ENCODE results near the gene RAB34. TPM values are rescaled to one million over a fixed set of nuclear protein-coding genes. Genes with fewer than 3 reads are reported as not detected.
"Not testable (repeated sequence)": the region's sequence is repeated elsewhere in the genome, so short reads cannot be mapped to it uniquely, and the experiment has no call there.

Gene RAB34
- polyA plus RNA-seq, 1 experiment = 389 TPM

DNA sequence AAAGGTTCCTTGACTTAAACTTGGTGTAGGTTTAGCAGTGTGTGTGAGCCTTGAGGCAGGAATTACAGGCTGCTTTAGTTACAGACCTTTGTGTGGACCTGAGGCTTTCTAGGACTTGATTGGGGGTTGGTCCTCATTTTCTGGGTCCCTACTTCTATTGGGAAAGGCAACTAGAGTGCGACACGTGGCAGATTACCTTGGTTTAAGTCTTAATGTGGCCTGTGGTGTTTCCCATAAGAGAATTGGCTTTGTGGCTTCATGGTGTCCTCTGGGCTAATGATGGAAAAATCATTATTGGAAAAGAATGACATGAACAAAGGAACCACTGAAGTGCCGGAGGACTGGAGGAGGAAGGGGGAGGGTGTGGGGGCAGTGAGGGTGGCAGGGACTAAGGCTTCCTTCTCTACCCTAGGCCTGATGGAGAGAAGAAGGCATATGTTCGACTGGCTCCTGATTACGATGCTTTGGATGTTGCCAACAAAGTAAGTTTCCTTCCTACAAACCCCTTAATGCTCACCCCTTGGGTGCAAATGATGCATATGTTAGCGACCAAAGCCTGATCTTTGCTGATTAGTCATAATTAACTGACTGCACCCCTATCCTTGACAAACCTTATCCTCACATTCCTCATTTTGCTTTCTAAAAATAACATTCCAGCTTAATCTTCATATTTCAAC lies 5.6 kb upstream of the RAB34 start:
- no peaks in the 10 kb centered on the region for H3K27me3 ChIP-seq (ENCODE audit: control insufficient read depth, insufficient read depth, low read length)
- ChIA-PET POLR2A (no interaction called here), CTCF (interaction anchor here (0.7 to 1.3 kb wide), 2 partner anchors 20 to 27 kb away, joined by 3 to 4 read pairs; no protein-coding TSS in a partner anchor)
- TF ChIP-seq, protein P1, sequence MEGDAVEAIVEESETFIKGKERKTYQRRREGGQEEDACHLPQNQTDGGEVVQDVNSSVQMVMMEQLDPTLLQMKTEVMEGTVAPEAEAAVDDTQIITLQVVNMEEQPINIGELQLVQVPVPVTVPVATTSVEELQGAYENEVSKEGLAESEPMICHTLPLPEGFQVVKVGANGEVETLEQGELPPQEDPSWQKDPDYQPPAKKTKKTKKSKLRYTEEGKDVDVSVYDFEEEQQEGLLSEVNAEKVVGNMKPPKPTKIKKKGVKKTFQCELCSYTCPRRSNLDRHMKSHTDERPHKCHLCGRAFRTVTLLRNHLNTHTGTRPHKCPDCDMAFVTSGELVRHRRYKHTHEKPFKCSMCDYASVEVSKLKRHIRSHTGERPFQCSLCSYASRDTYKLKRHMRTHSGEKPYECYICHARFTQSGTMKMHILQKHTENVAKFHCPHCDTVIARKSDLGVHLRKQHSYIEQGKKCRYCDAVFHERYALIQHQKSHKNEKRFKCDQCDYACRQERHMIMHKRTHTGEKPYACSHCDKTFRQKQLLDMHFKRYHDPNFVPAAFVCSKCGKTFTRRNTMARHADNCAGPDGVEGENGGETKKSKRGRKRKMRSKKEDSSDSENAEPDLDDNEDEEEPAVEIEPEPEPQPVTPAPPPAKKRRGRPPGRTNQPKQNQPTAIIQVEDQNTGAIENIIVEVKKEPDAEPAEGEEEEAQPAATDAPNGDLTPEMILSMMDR (IDR thresholded peaks at IDR 0.05; ENCODE audit: low read depth, low read length) = no peak
- peak overlapping the region; percentile 31 for H3K27ac ChIP-seq (ENCODE audit: low read depth, low read length)
- no peaks in the 10 kb centered on the region; the same call in 1 of the 2 replicates for H3K9me3 ChIP-seq (ENCODE audit: control insufficient read depth, insufficient read depth, low read length)
- no peak overlapping the region for H3K4me3 ChIP-seq (ENCODE audit: low read depth, low read length)
- no peak for DNase-seq (ENCODE audit: low read depth, low spot score)

DNA sequence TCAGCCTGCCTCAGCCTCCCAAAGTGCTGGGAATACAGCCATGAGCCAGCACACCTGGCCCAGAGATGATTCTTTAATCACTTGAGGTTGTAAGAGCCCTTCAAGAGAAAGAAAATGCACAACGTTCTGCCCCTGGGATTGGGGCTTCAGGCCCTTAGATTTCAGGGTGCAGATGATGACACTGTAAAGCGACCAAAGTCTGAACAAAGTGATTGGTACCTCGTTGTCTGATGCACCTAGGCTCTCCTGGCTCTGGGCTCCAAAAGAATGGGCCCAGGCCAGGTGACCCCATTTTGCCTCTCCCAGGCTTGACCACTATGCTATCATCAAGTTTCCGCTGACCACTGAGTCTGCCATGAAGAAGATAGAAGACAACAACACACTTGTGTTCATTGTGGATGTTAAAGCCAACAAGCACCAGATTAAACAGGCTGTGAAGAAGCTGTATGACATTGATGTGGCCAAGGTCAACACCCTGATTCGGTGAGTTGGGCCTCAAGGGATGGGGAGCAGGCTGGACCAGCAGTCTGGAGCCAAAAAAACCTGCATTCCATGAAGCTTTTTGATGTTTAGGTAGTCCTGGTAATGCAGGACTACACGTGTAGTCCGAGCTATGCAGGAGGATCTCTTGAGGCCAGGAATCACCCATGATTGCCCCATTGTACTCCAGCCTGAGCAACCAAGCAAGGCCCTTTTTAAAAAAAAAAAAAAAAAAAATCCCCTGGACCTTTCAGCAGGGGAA lies 4.9 kb upstream of the RAB34 start:
- POLR2A ChIA-PET = interaction anchor here (0.6 kb wide), 1 partner anchor 925 kb away, joined by 5 read pairs; no protein-coding TSS in a partner anchor
- H3K27ac ChIP-seq (ENCODE audit: low read depth, low read length) = peak overlapping the region; percentile 39

DNA sequence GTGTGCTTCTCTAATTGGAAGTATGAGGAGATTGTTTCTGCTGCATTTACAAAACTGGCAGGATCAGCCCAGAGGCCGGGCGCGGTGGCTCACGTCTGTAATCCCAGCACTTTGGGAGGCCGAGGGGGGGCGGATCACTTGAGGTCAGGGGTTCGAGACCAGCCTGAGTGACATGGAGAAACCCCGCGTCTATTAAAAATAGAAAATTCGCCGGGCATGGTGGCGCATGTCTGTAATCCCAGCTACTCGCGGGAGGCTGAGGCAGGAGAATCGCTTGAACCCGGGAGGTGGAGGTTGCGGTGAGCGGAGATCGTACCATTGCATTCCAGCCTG lies 3.3 kb upstream of the RAB34 start:
- H3K27ac ChIP-seq (ENCODE audit: low read depth, low read length); DNase-seq (ENCODE audit: low read depth, low spot score): not testable (repeated sequence)
- CTCF ChIA-PET = interaction anchor here (1.0 to 1.3 kb wide), 3 partner anchors 10 to 43 kb away, joined by 3 to 11 read pairs (median 3); partner anchors contain the start of gene PROCA1

More for the DNA sequence above, 4.9 kb upstream of the RAB34 start:
- CTCF ChIA-PET = interaction anchor here (0.7 to 1.0 kb wide), 2 partner anchors 21 to 394 kb away, joined by 3 read pairs; no protein-coding TSS in a partner anchor
- Histone ChIP-seq H3K9me3 (ENCODE audit: control insufficient read depth, insufficient read depth, low read length) (no peaks in the 10 kb centered on the region; the same call in 1 of the 2 replicates), H3K4me3 (ENCODE audit: low read depth, low read length) (peak overlapping the region; percentile 25), H3K27me3 (ENCODE audit: control insufficient read depth, insufficient read depth, low read length) (no peaks in the 10 kb centered on the region)
- TF ChIP-seq, protein P1 (IDR thresholded peaks at IDR 0.05; ENCODE audit: low read depth, low read length) = no peak
- DNase-seq (ENCODE audit: low read depth, low spot score) = no peak

DNA sequence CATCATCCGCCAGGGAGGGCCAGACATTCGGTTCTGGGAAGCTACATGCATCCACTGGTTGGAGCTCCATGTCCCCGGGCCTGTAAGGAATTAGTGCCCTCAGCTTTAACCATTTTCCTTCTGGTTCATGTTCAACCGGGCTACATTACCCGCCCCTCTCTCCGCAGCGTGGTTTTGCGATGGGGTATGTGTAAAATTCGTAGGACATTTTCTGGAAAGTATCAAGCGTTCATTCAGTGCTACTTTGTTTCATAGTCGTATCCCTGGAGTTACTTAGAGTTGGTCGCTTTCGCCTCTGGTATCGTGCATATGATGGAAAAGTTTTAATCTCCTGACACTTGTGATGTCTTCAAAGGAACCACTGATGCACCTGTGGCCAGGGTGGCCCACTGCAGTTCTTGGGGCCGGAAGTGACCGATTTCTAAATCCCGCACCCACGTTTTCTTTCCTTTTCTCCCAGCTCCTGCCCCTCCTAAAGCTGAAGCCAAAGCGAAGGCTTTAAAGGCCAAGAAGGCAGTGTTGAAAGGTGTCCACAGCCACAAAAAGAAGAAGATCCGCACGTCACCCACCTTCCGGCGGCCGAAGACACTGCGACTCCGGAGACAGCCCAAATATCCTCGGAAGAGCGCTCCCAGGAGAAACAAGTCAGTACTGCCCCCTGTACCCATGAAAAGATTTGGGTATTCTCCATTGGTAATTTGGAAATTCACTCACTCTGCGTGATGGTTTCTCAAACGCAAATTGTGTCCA lies 2.8 kb upstream of the RAB34 start:
- peak overlapping the region; percentile 99 for H3K4me3 ChIP-seq (ENCODE audit: low read depth, low read length)
- H3K27me3 ChIP-seq (ENCODE audit: control insufficient read depth, insufficient read depth, low read length) = no peaks in the 10 kb centered on the region
- CTCF ChIA-PET = interaction anchor here (0.9 to 1.4 kb wide), 4 partner anchors 9 to 233 kb away, joined by 3 to 4 read pairs (median 4); partner anchors contain the start of gene PROCA1
- peak overlapping the region; percentile 78 for H3K27ac ChIP-seq (ENCODE audit: low read depth, low read length)
- DNase-seq (ENCODE audit: low read depth, low spot score) = no peak
- TF ChIP-seq, protein P1 (IDR thresholded peaks at IDR 0.05; ENCODE audit: low read depth, low read length) = no peak
- POLR2A ChIA-PET = interaction anchor here (0.6 to 2.8 kb wide), 10 partner anchors 8 to 1340 kb away, joined by 3 to 40 read pairs (median 7); partner anchors contain the start of genes NEK8, PROCA1 and TRAF4
- no peaks in the 10 kb centered on the region; the same call in 1 of the 2 replicates for H3K9me3 ChIP-seq (ENCODE audit: control insufficient read depth, insufficient read depth, low read length)

More for the DNA sequence above, 3.3 kb upstream of the RAB34 start:
- peak overlapping the region; percentile 99 for H3K4me3 ChIP-seq (ENCODE audit: low read depth, low read length)
- H3K9me3 ChIP-seq (ENCODE audit: control insufficient read depth, insufficient read depth, low read length); H3K27me3 ChIP-seq (ENCODE audit: control insufficient read depth, insufficient read depth, low read length): not testable (repeated sequence)
- POLR2A ChIA-PET = interaction anchor here (1.9 to 2.8 kb wide), 2 partner anchors 10 to 74 kb away, joined by 7 to 40 read pairs; partner anchors contain the start of gene PROCA1

DNA sequence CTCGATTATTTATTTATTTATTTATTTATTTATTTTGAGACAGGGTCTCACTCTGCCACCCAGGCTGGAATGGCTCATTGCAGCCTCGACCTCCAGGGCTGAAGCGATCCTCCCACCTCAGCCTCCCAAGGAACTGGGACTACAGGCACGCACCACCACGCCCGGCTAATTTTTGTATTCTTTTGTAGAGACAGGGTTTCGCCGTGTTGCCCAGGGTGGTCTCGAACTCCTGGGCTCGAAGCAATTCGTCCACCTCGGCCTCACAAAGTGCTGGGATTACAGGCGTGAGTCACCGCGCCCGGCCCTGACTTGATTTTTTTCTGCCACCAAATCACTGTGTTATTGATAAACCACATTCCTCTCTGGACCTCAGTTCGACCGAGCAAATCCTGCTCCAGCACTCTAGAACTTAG lies 1.4 kb upstream of the RAB34 start:
- no peaks in the 10 kb centered on the region for H3K27me3 ChIP-seq (ENCODE audit: control insufficient read depth, insufficient read depth, low read length)
- no peak for DNase-seq (ENCODE audit: low read depth, low spot score)
- H3K4me3 ChIP-seq (ENCODE audit: low read depth, low read length) = peak overlapping the region; percentile 99
- ChIA-PET CTCF (interaction anchor here (0.6 to 1.4 kb wide), 4 partner anchors 8 to 398 kb away, joined by 3 to 4 read pairs (median 4); no protein-coding TSS in a partner anchor), POLR2A (interaction anchor here (0.6 to 2.8 kb wide), 16 partner anchors 8 to 233 kb away, joined by 3 to 40 read pairs (median 6); partner anchors contain the start of genes FLOT2, NEK8, PHF12 and PROCA1)
- TF ChIP-seq, protein P1 (IDR thresholded peaks at IDR 0.05; ENCODE audit: low read depth, low read length) = no peak
- no peaks in the 10 kb centered on the region; the same call in 1 of the 2 replicates for H3K9me3 ChIP-seq (ENCODE audit: control insufficient read depth, insufficient read depth, low read length)
- peak overlapping the region; percentile 91 for H3K27ac ChIP-seq (ENCODE audit: low read depth, low read length)

Measured in AG04450 (cell line).